ENCODE results near the gene C1orf122.
A peak's percentile ranks its signal among the peaks of the same experiment; 100 is the strongest.

The C1orf122 gene

GRCh38 chr1:37802439-37802838, 5.2 kb upstream of the C1orf122 start:
- peak; percentile 89 for DNase-seq

DNA sequence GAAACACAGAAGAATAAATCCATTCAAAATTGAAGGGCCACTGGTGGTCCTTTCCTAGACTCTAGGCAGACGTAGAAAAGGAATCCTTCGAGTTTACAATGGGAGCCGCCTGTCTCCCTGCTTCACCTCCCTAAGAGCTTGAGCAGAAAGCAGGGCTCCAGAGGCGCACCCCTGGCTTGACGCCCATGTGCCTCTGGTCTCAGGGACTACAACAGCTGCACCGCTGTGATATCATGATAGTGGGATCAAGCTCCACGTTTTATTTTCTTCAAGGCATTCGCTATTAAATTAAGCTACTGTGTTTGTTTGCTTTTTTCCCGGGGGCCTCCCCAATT, 403 bp upstream of the C1orf122 start:
- DNase-seq = no peak

DNA sequence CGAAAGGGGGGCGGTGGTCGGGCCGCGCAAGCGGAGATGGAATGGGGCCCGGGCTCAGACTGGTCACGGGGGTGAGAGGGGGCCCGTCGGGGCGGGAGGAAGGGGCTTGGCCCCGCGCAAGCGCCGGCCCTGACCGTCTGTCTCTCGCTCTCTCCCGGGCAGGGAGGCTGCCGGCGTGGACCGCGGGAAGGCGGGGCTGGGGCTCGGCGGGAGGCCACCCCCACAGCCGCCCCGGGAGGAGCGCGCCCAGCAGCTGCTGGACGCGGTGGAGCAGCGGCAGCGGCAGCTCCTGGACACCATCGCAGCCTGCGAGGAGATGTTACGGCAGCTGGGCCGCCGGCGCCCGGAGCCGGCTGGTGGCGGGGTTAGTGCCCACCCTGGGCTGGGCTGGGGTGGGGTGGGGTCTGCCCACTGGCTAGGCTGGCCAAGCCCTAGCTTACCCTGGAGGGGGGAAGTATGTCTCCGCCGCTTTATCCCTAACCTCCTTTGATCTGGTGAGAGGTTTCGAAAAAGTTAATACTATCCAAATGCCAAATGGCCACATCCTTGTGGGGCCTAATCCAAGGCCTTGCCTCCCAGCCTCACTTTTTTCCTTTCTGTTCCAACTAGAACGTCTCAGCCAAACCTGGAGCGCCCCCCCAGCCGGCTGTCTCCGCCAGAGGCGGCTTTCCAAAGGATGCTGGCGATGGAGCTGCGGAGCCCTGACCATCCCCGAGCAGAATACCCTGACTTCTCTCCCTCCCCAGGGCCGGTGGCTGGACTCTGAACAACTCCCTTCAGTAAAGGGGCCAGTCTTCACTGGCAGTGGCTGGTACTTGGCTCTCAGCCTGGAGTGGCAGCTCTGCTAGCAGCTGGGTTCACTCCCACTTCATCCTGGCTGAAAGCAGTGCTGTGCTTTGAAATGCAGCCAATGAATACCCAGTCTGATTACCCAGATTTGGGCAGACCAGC, 1.1 kb downstream of the C1orf122 start:
- DNase-seq = peak; percentile 100

GRCh38 chr1:37809942-37810341, 2.4 kb downstream of the C1orf122 start:
- DNase-seq = no peak

DNA sequence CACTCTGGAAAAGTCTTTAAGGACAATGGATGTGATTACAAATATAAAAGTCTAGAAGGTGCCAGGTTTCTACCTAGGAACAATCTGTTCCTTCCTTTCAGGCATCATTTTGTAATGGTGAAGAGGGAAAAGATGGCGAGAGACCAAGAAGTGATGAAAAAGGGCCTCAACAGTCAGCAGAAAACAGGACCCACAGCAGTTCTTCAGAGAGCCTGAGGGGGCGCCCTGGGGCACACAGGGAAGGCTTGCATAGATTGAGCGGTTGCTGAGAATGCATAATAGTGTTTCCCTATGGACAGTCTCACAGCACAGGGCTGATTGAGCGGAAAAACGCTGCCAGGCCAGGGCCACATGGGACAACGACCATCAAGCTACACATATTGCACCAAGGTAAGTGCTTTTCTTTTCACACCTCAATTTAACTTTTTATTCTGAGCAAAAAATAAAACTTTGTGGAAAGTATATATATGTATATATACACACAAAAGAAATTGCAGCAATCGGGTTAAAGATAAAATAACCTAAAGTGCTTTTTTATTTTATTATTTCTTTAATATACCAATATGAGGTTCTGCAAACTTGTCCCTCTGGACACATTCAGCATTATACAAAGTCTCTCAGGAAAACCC, 3.6 kb downstream of the C1orf122 start:
- DNase-seq = peak; percentile 100

DNA sequence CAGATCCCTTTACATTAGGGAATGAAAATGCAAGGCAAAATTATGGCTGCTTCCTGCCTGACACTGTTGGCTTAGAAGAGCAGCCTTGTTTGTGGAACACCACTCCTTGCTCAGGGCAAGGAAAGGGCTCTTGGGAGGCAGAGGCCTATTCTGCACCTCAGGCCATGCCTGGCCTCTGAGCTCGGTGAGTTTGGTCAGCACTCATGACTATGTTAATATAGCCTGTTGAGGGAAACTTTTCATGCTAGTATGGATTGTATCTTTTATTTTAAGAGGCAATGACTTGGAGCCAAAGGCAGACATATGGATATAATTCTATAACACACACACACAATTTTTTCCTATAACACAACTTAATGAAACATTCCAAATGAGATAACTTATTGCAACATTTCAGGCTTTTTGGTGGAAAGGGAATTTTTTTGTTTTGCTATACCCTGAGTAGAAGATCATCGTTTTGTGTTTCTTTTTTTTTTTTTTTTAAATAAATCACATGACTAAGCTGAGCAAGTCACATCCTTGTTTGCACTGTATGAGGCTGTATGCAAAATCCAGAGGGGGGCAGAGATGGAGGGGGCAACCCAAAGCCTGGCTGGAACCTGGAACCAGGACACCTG, 6.0 kb downstream of the C1orf122 start:
- DNase-seq = no peak

GRCh38 chr1:37814252-37814651, 6.7 kb downstream of the C1orf122 start:
- DNase-seq = no peak

DNA sequence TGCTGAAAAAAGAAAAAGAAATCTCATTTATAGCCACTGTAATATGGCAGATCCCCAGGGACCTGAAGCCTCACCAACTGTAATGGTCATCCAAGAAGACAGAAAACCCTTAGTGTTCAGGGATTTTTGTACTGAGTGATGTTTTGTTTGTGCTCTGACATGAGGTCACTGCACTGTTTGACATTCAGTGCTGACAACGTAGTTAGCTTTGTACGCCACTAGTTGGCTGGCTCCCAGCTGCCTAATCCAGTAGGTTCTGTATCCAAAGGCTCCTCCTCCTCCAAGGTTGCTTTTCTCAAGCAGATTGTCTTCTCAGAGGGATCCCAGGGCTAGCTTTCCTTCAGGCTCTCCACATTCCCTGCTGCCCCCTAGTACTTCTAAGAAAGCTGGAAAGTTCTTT, 9.9 kb downstream of the C1orf122 start:
- peak; percentile 71 for DNase-seq

DNA sequence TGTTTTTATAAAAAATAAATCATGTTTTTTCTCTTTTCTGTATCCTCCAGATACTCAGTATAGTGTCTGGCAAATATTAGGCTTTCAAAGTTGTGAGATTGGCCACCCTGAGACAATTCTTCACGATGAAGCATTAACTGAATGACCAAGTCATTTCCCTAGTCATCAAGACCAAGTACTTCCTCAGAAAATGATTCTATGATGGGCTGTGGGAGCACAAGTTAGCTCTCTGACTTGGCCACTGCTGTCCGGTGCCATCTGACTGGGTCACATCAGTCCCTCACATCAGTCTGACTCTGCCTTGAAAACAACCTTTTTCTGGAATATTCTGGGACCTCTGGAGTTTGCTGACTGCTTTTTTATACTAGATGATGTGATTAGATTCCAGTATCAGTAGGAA, 13.9 kb downstream of the C1orf122 start:
- no peak for DNase-seq

DNA sequence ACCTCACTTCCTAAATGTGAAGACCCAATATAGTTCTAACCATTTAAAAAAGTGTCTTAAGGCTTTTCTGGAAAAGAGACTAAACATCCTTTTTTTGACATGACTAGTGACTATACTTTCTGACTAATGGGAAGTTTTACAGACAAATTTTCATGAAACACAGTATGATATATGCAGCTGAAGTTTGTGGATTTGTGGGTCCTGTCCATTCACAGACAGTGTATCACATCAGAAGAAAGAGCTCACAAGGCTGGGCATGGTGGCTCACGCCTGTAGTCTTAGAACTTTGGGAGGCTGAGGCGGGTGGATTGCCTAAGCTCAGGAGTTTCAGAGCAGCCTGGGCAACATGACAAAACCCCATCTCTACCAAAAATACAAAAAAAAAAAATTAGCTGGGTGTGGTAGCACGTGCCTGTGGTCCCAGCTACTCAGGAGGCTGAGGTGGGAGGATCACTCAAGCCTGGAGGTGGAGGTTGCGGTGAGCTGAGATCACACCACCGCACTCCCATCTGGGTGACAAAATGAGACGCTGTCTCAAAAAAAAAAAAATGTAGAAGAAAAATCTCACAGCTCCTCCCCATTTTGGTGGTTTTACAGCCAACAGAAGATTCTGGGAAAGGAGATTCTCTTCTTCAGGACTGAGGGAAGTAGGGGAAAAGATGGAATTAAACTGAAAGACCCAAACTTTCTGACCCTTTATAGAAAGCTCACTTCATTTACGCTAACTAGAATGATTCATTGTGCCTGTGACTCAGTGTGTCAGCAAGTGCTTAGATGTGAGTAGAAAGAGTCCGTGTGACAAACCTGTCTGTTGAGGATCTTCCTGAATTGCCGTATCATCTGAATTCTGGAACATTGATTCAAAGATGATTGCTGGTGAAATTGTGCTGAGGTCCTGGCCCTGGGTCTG, 15.6 kb downstream of the C1orf122 start:
- no peak for DNase-seq

DNA sequence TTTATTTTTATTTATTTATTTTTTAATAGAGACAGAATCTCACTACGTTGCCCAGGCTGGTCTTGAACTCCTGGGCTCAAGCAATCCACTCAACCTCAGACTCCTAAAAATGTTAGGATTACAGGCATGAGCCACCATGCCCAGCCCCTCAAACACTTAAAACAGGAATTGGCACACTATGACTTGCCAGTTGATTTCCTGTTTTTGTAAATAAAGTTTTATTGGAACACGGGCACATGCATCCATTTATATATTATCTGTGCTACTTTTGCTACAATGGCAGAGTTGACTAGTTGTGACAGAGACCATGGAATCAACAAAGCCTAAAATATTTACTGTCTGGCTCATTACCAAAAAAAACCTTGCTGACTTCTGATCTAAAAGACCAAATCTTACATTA, 16.4 kb downstream of the C1orf122 start:
- DNase-seq = no peak

DNA sequence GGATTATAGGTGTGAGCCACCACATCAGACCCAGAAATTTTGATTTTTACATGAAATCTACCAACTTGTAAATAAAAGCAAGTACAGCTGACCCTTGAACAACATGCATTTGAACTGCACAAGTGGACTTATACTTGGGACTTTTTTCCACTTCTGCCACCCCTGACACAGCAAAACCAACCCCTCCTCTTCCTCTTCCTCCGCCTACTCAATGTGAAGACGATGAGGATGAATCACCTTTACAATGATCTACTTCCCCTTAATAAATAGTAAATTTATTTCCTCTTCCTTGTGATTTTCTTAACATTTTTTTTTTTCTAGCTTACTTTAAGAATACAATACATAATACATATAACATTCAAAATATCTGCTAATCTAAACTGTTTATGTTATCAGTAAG, 17.9 kb downstream of the C1orf122 start:
- DNase-seq = no peak

- no peak for DNase-seq
Observed at GRCh38 chr1:37828410-37829074, 21.0 kb downstream of the C1orf122 start.

- DNase-seq = no peak
Observed at GRCh38 chr1:37831109-37831508, 23.5 kb downstream of the C1orf122 start.

DNA sequence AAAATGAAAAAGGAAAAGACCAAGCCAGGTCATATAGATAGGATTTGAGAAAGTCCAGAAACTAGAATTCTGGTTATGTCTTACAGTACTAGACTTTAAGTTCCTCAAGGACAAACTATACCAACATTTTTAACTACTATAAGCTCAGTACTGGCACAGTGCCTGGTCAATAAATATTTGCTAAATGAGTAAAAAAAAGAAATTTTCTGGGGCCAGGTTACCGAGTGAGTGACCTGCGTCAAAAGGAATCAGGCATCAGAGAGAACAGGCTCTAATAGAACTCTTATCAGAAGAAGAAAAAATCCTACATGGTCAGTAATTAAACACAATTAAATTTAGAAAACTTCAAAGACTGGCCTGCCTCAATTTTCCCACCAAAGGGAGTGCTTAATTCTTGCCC, 24.2 kb downstream of the C1orf122 start:
- no peak for DNase-seq

DNA sequence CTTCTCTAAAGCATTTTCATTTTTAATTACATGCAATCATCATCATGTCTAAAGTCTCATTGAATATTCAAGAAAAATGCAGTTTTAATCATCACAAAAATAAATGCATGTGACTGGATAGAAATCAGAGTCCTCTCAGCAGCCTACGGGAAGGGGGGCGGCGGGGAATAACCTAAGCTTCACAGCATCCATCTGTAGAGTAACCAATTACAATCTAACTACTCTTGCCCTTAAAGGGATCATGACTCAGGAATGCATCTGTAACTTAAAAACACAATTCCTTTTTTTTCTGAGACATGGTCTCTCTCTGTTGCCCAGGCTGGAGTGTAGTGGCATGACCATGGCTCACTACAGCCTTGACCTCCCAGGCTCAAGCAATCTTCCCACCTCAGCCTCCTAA, 29.2 kb downstream of the C1orf122 start:
- no peak for DNase-seq

GRCh38 chr1:37839676-37840075, 32.1 kb downstream of the C1orf122 start:
- DNase-seq = no peak

DNA sequence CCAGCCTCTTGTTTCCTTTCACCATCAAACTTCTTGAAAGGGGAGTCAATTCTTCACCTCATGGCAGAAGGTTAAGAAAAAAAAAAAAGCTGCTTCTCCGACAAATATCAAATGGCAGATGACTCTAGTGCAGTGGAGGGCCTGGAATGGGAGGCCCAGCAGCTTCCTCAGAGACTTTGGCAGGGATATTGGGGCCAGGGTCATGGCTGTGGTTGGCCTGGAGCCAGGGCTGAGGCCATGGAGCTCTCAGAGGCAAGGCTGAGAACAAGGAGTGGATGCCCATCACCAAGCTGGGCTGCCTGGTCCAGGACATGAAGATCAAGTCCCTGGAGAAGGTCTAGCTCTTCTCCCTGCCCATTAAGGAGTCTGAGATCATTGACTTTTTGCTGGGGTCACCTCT, 33.1 kb downstream of the C1orf122 start:
- DNase-seq = no peak

- no peak for DNase-seq
Observed at GRCh38 chr1:37841652-37842051, 34.1 kb downstream of the C1orf122 start.

DNA sequence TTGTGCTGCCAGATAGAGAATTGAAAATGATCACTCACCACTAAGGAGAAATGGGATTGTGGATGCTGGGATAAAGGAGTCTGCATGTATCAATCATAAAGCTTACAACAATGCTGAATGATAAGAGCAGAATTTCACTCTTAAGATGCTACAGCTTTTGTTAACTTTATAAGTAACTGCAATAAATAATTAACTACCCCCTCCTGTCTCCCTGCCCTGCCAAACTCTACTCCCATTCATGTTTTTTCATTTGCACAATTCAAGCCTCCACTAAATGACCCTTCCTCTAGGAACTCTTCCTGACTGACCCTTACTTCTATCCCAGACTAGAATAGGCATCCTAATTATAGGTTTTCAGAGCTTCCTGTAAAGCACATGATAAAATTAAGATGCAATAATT, 36.9 kb downstream of the C1orf122 start:
- DNase-seq = no peak

GRCh38 chr1:37845049-37845646, 37.6 kb downstream of the C1orf122 start:
- DNase-seq = no peak

DNA sequence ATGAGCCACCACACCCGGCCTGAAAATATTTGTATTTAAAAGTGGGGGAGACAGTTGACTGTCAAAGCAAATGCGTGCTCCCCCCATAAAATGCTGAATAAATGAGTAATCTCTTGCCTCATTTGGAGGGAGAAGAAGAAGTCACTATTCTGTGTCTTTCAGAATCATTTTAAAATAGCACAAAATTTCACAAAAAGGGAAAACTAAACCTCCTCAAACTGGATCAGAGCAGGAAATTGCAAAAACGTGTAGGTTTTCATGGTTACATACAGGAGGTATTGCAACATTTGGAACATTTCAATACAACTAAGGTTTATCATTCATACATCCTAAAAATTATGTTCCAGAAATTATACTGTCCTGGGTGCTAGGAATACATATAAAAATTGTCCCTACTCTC, 38.2 kb downstream of the C1orf122 start:
- DNase-seq = no peak
